ENCODE measurements around the gene NOL9.
A peak's percentile ranks its signal among the peaks of the same experiment; 100 is the strongest.
"Not testable (repeated sequence)": the region's sequence is repeated elsewhere in the genome, so short reads cannot be mapped to it uniquely, and the experiment has no call there.

NOL9 gene

DNA sequence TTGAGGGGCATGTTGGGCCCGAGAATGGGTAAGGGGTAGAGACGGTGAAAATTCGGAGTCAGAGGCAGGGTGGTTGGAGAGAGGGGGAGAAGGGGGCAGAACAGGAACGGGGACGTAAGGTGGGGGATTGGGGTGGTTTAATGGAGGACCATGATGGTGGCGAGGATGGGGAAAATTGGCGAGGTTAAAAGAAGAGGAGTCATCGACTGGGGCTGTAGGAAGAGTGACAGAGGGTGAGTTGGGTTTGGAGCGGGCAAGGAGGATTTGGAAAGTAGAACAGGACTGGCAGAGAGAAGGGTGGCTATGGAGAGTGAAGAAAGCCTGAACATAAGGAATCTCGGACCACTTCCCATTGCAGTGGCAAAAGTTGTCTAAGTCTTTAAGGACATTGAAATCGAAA lies 14.7 kb upstream of the NOL9 start:
- TF ChIP-seq, protein P1, sequence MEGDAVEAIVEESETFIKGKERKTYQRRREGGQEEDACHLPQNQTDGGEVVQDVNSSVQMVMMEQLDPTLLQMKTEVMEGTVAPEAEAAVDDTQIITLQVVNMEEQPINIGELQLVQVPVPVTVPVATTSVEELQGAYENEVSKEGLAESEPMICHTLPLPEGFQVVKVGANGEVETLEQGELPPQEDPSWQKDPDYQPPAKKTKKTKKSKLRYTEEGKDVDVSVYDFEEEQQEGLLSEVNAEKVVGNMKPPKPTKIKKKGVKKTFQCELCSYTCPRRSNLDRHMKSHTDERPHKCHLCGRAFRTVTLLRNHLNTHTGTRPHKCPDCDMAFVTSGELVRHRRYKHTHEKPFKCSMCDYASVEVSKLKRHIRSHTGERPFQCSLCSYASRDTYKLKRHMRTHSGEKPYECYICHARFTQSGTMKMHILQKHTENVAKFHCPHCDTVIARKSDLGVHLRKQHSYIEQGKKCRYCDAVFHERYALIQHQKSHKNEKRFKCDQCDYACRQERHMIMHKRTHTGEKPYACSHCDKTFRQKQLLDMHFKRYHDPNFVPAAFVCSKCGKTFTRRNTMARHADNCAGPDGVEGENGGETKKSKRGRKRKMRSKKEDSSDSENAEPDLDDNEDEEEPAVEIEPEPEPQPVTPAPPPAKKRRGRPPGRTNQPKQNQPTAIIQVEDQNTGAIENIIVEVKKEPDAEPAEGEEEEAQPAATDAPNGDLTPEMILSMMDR (IDR thresholded peaks at IDR 0.05; ENCODE audit: borderline replicate concordance, insufficient read depth, low read depth, low read length), result no peak
- H3K4me3 ChIP-seq (ENCODE audit: low read depth, low read length), result no peak overlapping the region

GRCh38 chr1:6560267-6560666 lies 6.0 kb upstream of the NOL9 start:
- TF ChIP-seq, protein P1 (IDR thresholded peaks at IDR 0.05; ENCODE audit: borderline replicate concordance, insufficient read depth, low read depth, low read length), result no peak
- no peak overlapping the region for H3K4me3 ChIP-seq (ENCODE audit: low read depth, low read length)

- H3K4me3 ChIP-seq (ENCODE audit: low read depth, low read length), result not testable (repeated sequence)
These were observed 4.8 kb upstream of the NOL9 start for GRCh38 chr1:6559161-6559560.

DNA sequence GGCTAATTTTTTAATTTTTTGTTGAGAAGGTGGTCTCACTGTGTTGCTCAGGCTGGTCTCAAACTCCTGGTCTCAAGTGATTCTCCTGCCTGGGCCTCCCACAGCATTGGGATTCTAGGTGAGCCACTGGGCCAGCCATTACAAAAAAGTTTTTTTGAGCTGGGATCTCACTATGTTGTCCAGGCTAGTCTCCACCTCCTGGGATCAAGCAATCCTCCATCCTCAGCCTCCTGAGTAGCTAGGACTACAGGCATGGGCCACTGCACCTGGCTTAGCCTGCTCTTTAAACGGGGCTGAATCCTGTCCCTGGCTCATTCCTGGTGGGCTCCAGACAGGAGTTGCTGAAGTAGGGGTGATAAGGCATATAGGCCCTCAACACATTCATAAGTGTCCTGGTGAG lies 3.3 kb upstream of the NOL9 start:
- H3K4me3 ChIP-seq (ENCODE audit: low read depth, low read length), result no peak overlapping the region
- TF ChIP-seq, protein P1 (IDR thresholded peaks at IDR 0.05; ENCODE audit: borderline replicate concordance, insufficient read depth, low read depth, low read length), result no peak

GRCh38 chr1:6554907-6555778 lies 830 bp upstream of the NOL9 start, which contains the start of gene TAS1R1:
Gene TAS1R1, plus strand, starts transcription at chr1:6555307. Its CDS starts 67 bp downstream, at chr1:6555374.
- TF ChIP-seq, protein P1 (IDR thresholded peaks at IDR 0.05; ENCODE audit: borderline replicate concordance, insufficient read depth, low read depth, low read length), result no peak
- H3K4me3 ChIP-seq (ENCODE audit: low read depth, low read length), result peak within 1 kb of the TSS; percentile 98

GRCh38 chr1:6547301-6547700 lies 7.0 kb downstream of the NOL9 start:
- no peak overlapping the region for H3K4me3 ChIP-seq (ENCODE audit: low read depth, low read length)
- TF ChIP-seq, protein P1 (IDR thresholded peaks at IDR 0.05; ENCODE audit: borderline replicate concordance, insufficient read depth, low read depth, low read length), result no peak

GRCh38 chr1:6546326-6546725 lies 8.0 kb downstream of the NOL9 start:
- H3K4me3 ChIP-seq (ENCODE audit: low read depth, low read length), result no peak overlapping the region
- TF ChIP-seq, protein P1 (IDR thresholded peaks at IDR 0.05; ENCODE audit: borderline replicate concordance, insufficient read depth, low read depth, low read length), result no peak

All from GM12875 (cell line).